Smooth muscle cell (in vitro differentiated cells): ENCODE measurements around the gene PHACTR1. TPM values are rescaled to one million over a fixed set of nuclear protein-coding genes. Genes with fewer than 3 reads are reported as not detected.

Experiments used
- DNase-seq: peaks from one replicate; lab custom pipeline; 2025; ENCODE audit not compliant: unreplicated experiment; lab: John Stamatoyannopoulos, UW
- H2AFZ ChIP-seq: fragments of 200-600 bp; sonication (generic); 2 replicates; pipeline ENCODE4 v1.6.0; 2016; ENCODE audit warnings: antibody characterized with exemption, low read depth, mild to moderate bottlenecking
- H3F3A ChIP-seq: fragments of 200-600 bp; sonication (generic); 2 replicates; pipeline ENCODE4 v1.6.0; 2017; ENCODE audit warnings: antibody characterized with exemption, low read depth
- H3K27ac ChIP-seq: fragments of 200-600 bp; sonication (generic); 2 replicates; pipeline ENCODE4 v1.5.1; 2016; ENCODE audit warnings: low read depth, mild to moderate bottlenecking
- H3K27me3 ChIP-seq: fragments of 200-600 bp; sonication (generic); 2 replicates; pipeline ENCODE4 v1.6.1; 2016; ENCODE audit warnings: low read depth, mild to moderate bottlenecking
- H3K36me3 ChIP-seq: fragments of 200-600 bp; sonication (generic); 2 replicates; pipeline ENCODE4 v1.5.1; 2016; ENCODE audit warnings: low read depth
- H3K4me1 ChIP-seq: fragments of 200-600 bp; sonication (generic); 2 replicates; pipeline ENCODE4 v1.5.1; 2016; ENCODE audit warnings: low read depth
- H3K4me2 ChIP-seq: fragments of 200-600 bp; sonication (generic); 2 replicates; pipeline ENCODE4 v1.6.0; 2016; ENCODE audit warnings: mild to moderate bottlenecking
- H3K4me3 ChIP-seq: fragments of 200-600 bp; sonication (generic); 2 replicates; pipeline ENCODE4 v1.5.1; 2016; ENCODE audit warnings: mild to moderate bottlenecking
- H3K79me2 ChIP-seq: fragments of 200-600 bp; sonication (generic); 2 replicates; pipeline ENCODE4 v1.6.0; 2016; ENCODE audit warnings: low read depth, mild to moderate bottlenecking
- H3K9ac ChIP-seq: fragments of 200-600 bp; sonication (generic); 2 replicates; pipeline ENCODE4 v1.6.0; 2016; ENCODE audit warnings: low read depth
- H3K9me3 ChIP-seq: fragments of 200-600 bp; sonication (generic); replicated peaks from 2 replicates; pipeline ENCODE4 v1.5.1; 2016; ENCODE audit warnings: low read depth
- H4K20me1 ChIP-seq: fragments of 200-600 bp; sonication (generic); 2 replicates; pipeline ENCODE4 v1.6.0; 2016; ENCODE audit warnings: low read depth
- WGBS: methylation state at CpG from one replicate; pipeline ENCODE4 v1.1.7; 2016; ENCODE audit warnings: low lambda C conversion rate; 5-methylcytosine and 5-hydroxymethylcytosine counted together
- polyA plus RNA-seq: library from polyadenylated mRNA; unstranded; fragments of >200 nt; fragmentation: Nextera tagmentation; extraction: Ambion mirVana; gene quantifications from 2 replicates; pipeline ENCODE4 v1.2.1, GENCODE V29; 2016
- total RNA-seq: library from RNA; depleted of rRNA; stranded (reverse); fragments of >200 nt; gene quantifications from 2 replicates; pipeline ENCODE4 v1.2.3, GENCODE V29; 2014
- TF ChIP-seq, protein P1 (sequence below): fragments of 200-600 bp; sonication (generic); IDR thresholded peaks from 2 replicates; pipeline ENCODE4 v1.5.1; 2017; ENCODE audit warnings: borderline replicate concordance, mild to moderate bottlenecking, antibody characterized with exemption; ENCODE audit not compliant: insufficient read depth, poor library complexity, severe bottlenecking

Gene PHACTR1
- total and polyA plus RNA-seq, 2 experiments from 2014 or later, result 0.09 to 0.67 TPM

DNA sequence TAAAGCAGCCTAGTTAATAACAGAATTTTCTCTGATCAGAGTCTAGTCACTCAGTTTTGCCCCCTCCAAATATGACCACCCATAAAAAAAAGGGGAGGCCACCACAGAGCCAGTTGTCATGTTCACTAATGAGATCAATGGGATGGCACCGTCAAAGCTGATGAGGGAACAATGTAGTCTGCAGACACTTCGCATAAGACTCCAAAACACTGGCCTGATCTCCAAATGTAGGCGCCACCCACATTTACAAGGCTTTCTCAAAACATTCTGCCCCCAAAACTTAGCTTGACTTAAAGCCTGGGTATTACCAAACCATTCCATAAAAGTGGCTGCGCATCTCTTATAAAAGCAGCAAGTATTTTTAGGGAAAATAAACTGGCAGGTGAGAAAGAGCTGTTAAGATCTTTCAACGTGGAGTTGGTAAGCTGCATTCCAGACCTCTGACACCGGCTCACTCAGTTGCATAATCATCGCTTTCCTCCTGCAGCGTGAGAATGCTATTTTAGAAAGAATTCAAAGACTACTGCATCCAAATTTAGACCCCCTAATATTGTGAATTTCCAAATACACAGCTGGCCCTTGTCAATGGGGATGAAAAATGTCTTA lies 552.4 kb downstream of the PHACTR1 start:
- no peak for DNase-seq

DNA sequence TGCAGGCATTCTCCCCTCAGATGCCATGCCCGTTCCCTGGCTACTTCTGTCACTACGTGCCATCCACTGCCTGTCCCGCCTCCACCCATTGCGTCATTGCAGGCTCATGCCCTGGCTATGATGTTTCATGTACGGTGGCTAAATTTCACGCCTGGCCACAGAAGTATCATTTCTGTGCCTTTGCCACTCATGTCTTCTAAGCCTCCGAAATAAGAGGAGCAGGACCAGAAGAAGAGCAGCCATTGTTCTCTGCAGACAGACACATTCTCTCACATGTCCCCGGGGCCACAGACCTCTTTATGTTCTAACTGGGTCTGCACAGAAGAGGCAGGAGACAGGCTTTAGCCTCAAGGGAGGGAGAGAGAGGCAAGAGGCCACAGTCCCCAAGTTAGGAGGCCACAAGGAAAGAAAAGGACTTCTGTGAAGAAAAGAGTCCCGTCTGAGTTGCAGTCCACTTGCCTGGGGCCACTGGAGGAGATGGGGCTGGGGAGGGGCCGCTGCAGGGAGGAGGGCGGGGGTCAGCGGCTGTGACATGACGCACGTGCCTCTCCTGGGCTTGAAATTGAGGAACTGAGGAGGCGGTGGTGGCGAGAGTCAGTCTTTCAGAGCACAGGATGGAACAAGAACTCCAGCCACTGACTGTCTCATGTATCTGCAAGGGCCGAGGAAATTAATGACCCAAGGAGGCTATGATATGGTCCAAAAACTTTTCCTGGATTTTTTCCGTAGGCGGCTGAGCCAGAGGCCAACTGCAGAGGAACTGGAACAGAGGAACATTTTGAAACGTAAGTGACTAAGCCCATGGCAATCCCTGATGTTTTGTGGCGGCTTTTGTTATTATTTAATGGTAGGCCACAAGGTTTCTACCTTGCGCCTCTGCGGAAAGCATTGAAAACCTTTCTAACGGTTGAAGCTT lies 555.8 kb downstream of the PHACTR1 start:
- Histone ChIP-seq H3K9ac (no peak overlapping the region), H3K79me2 (no peaks in the 10 kb centered on the region), H3K27ac (peak overlapping the region; percentile 73), H3K36me3 (no peaks in the 10 kb centered on the region), H3K4me1 (peaks cover 8% of the 10 kb centered on the region), H3K27me3 (no peaks in the 10 kb centered on the region), H3K9me3 (no peaks in the 10 kb centered on the region), H4K20me1 (no peaks in the 10 kb centered on the region), H2AFZ (no peak overlapping the region), H3K4me2 (peak overlapping the region; percentile 57), H3F3A (peaks cover 13% of the 10 kb centered on the region), H3K4me3 (no peak overlapping the region)
- DNase-seq, result no peak
- TF ChIP-seq, protein P1, sequence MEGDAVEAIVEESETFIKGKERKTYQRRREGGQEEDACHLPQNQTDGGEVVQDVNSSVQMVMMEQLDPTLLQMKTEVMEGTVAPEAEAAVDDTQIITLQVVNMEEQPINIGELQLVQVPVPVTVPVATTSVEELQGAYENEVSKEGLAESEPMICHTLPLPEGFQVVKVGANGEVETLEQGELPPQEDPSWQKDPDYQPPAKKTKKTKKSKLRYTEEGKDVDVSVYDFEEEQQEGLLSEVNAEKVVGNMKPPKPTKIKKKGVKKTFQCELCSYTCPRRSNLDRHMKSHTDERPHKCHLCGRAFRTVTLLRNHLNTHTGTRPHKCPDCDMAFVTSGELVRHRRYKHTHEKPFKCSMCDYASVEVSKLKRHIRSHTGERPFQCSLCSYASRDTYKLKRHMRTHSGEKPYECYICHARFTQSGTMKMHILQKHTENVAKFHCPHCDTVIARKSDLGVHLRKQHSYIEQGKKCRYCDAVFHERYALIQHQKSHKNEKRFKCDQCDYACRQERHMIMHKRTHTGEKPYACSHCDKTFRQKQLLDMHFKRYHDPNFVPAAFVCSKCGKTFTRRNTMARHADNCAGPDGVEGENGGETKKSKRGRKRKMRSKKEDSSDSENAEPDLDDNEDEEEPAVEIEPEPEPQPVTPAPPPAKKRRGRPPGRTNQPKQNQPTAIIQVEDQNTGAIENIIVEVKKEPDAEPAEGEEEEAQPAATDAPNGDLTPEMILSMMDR, result no peak
- WGBS, result 67% methylated on average over 24 of the region's 24 CpGs

More for the DNA sequence above, 552.4 kb downstream of the PHACTR1 start:
- H3K4me2 ChIP-seq, result no peak overlapping the region
- no peaks in the 10 kb centered on the region for H3K9me3 ChIP-seq
- peaks cover 5% of the 10 kb centered on the region for H3F3A ChIP-seq
- TF ChIP-seq, protein P1, result no peak
- no peaks in the 10 kb centered on the region for H3K79me2 ChIP-seq
- no peaks in the 10 kb centered on the region for H3K27me3 ChIP-seq
- H2AFZ ChIP-seq, result no peak overlapping the region
- H3K36me3 ChIP-seq, result no peaks in the 10 kb centered on the region
- peaks cover 8% of the 10 kb centered on the region for H3K4me1 ChIP-seq
- H3K27ac ChIP-seq, result no peak overlapping the region
- WGBS, result 36% methylated on average over 8 of the region's 8 CpGs
- H4K20me1 ChIP-seq, result no peaks in the 10 kb centered on the region
- no peak overlapping the region for H3K4me3 ChIP-seq
- no peak overlapping the region for H3K9ac ChIP-seq

DNA sequence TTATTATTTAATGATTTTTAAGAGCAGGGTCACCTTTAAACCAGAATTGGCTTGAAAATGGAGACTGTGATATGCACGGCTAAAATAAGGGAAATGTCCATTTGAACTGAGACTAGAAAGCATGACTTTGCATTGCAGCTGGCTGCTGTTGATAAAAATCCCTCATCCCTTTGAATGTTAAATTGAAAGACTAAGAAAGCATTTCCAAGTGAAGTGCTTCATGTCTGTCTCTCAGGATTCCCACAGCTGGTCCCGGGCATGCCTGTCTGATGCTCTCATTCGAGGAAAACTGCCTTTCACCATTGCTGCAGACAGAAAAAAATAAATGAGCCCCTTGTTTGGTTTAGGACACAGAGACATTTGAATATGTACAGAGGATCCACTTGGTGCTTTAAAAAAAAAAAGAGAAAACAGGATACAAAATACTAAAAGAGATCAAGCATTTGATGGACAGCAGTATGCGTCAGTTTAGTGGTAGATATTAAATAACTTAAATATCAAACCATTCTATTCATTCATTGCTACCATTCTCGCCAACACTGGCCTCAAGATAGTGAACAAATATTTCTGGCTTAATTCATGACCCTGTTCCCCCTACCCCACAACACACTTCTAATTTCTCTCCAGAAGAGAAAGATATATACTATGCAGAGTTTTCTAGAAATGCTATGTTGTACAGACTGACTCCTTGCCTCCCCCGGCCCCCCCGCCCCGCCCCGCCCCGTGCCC lies 556.8 kb downstream of the PHACTR1 start:
- H3K4me3 ChIP-seq, result no peak overlapping the region
- peak overlapping the region; percentile 28 for H3K9ac ChIP-seq
- peaks cover 13% of the 10 kb centered on the region for H3F3A ChIP-seq
- H2AFZ ChIP-seq, result no peak overlapping the region
- peak overlapping the region; percentile 73 for H3K27ac ChIP-seq
- no peaks in the 10 kb centered on the region for H3K9me3 ChIP-seq
- TF ChIP-seq, protein P1, result no peak
- WGBS, result 40% methylated on average over 10 of the region's 10 CpGs
- H3K27me3 ChIP-seq, result no peaks in the 10 kb centered on the region
- no peaks in the 10 kb centered on the region for H3K79me2 ChIP-seq
- H4K20me1 ChIP-seq, result no peaks in the 10 kb centered on the region
- H3K4me2 ChIP-seq, result peak overlapping the region; percentile 57
- no peaks in the 10 kb centered on the region for H3K36me3 ChIP-seq
- no peak for DNase-seq
- peaks cover 8% of the 10 kb centered on the region for H3K4me1 ChIP-seq
